HG02623 (cell line): Measurements from ENCODE around the gene AWAT2.

Experiments used
- ATAC-seq: cut with Tn5 transposase; IDR thresholded peaks from one replicate; pipeline ENCODE4 v1.9.1; 2021; ENCODE audit warnings: moderate library complexity; ENCODE audit not compliant: unreplicated experiment

The AWAT2 gene, protein sequence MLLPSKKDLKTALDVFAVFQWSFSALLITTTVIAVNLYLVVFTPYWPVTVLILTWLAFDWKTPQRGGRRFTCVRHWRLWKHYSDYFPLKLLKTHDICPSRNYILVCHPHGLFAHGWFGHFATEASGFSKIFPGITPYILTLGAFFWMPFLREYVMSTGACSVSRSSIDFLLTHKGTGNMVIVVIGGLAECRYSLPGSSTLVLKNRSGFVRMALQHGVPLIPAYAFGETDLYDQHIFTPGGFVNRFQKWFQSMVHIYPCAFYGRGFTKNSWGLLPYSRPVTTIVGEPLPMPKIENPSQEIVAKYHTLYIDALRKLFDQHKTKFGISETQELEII

DNA sequence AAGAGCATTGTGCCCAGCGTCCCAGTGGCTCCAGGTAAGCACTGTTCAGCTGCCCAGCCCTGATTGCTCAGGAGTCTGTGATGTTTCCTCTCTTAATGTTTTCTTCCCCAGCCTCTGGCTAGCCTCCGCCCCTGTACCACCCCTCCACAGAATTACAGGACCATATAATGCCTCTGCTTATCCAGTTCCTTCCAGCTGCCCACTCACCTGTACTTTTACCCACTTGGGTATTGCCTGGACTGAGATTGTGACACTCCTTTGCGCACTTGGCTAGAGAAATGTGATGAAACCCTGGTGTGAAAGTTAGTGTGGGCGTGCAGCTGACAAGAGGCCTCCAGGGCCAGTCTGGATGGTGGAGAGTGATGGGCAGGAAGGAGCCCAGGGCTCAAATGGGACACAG lies at the start of gene AWAT2:
Gene AWAT2 (minus strand): TSS at position 14 of the 400 bp plus-strand sequence. CDS start 6 bp downstream, at position 8.
- ATAC-seq = no peak

DNA sequence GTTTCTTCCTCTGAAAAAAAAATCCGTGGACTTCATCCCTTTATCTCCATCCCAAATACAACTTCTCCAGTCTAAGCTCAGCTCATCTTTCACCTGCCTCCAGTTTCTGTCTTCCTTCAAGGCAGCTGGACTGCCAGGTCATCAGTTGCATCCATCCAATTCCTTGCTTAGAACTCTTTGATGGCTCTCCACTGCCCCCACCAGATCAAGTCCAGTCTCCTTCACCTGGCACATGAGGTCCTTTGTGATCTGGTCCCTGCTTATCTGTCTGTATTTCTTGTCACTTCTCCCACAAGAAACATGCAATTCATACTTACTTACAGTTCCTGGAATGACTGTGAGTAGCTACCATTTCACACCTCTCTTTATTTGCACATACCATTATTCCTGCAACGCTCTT lies 46.3 kb upstream of the AWAT2 start:
- no peak for ATAC-seq

DNA sequence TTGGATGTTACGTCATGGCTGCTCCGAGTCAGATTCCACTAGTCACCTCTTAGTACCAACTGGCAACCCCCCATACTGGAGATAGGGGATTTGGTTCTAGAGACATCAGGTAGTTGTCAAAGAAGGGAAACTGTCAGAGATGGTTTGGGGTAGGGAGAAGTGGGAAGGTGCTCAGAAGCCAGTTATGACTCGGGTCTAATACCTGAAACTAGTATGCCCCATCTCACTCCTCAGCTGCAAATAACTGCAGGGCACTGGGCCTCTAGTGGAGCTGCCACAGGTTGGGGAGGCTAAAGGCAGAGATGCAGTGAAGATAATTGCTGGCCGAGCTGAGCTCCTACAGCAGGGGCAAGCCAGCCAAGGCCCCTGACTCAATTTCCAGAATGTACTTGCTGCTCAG lies 42.5 kb upstream of the AWAT2 start:
- ATAC-seq = peak; percentile 69

DNA sequence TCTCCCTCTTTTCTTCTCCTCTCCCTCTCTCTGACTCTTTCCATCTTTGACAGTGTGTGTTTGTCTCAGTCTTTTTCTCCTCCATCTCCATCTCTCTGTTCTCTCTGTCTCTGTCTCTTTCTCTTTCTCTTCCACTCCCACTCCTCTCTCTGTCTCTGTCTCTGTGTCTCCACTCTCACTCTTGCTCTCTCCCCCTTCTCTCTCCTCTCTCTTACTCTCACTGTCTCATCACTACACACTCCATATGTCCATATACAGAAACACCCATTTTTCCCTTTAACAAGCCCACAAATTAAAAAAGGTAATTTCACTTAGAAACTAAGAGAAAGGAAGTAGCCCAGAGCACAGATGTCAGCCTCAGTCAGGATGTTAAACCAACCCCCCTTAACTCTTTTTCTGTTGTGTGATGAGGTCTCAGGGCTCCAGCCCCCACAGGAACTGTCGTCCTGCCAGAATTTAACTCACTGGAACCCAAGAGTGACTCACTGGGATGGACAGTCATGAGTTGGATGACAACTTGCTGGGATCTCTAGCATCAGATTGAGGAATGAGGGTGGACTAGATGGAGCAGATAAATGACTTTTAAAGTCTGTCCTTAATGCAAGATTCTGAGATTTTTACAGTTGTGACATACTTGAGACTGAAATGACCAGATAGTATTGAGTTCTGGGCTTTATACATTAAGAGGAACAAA lies 40.0 kb upstream of the AWAT2 start:
- ATAC-seq = no peak

DNA sequence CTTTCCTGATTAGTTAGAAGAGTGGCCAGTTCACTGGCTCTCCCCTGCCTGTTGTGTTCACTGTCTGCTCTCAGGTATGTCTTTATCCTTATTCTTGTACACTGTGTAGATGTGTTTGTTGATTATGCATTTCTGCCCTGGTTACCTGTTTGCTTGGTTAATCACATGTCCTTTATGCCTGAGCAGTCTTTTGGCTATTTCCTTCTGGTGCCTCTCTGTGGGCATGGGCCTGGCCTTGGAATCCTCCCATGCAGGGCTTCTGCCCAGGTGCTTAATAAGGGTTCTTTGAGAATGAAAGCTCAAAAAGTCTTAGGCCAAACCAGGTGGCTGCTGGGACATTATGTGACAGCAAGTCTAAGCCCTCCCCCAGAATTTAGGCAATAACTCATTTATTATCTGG lies 39.0 kb upstream of the AWAT2 start:
- ATAC-seq = no peak

DNA sequence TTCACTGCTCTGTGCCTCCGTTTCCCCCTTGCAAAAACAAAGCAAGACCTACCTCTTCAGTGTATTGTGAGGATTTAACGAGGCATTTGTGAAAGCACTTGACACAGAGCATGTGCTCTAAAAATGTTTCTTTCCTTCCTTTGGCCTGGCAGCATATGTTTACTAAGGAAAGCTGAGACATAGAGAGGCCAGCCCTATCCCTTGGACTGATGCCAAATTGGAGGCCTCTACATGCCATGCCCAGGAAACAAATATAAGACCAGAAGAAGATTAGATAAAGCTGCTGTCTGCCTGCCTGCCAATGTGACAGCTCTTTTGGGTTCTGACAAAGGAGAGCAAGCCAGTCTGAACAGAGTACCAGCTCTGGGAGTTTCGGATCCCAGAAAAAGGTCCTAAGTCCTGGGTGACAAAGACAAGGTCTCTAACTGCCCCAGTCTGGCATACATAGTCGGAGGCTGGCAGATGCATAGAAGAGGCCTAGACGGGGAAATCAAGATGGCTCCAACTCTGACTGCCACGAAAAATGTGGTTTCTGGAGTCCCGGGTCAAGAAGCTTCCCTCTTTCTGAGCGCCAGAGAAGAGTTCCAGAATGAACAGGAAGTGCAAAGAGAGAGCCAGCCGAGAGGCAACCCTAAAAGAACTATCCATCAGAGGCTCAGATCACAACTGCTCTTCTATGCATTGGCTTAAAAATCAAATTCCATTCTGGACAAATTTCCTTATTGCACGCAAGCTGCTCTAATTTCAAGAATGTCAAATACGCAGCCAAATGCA lies 38.3 kb upstream of the AWAT2 start:
- ATAC-seq = no peak

DNA sequence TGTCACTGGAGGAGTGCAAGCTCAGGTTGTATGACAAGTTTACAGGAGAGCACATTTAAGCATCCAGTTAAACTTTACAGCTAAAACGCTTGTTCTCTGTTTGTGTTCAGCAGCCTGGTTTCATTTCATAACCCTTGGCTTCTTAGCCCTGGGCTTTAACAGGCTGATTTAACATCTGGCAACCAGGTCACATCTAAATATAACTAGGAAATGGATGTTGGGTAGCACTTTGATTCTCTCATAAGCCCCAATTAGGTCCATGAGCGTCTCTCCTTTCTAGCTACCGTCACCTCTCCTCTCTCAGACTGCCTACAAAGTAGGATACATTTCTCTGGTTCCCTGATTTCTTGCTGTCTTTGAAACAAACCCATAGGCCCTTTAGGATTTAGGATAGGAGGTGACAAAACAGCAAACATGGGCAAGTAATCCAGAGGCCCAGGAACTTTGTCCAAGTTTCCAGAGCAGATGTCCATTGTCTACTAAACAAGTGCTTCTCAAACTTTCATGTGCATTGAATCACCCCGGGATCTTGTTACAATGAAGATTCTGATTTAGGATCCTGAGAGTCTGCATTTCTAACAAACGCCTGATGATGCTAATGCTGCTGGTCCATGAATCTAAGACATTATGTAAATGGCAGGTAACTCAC lies 35.0 kb upstream of the AWAT2 start:
- no peak for ATAC-seq

DNA sequence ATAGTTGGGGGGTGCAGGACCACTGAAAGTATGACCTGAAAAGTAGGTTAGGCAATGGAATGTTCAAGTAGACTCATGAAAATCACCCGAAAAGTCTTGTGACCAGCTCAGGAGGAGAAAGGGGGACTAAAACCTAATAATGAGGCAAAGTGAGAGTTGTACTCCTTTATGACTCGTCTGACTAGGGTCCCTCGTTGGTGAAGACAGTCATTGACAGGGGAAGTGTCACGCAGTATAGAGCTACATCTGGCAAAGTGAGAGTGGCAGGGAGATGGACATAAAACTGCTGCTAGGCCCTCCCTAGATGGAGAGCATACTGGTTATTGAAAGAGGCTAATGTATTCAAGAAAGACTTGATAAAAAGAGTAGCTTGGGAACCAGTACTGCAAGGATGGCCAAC lies 33.0 kb upstream of the AWAT2 start:
- ATAC-seq = no peak

DNA sequence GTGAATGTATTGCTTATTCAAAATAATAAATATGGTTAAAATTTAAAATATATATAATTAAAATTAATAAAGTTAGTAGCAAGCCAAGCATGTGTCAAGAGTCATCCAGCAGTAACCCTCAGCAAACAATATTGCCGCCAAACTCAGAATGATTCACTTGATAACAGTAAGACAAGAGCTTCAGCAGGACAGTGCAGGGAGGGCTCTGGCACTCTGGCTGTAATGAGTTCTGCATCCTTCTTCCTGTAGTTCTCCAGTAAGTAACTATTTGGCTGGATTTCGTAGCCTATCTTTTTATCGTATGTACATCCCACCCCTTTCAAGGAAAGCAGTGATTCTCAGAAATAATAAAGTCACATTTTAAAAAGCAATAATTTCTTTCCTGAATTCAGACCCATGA lies 30.1 kb upstream of the AWAT2 start:
- no peak for ATAC-seq

DNA sequence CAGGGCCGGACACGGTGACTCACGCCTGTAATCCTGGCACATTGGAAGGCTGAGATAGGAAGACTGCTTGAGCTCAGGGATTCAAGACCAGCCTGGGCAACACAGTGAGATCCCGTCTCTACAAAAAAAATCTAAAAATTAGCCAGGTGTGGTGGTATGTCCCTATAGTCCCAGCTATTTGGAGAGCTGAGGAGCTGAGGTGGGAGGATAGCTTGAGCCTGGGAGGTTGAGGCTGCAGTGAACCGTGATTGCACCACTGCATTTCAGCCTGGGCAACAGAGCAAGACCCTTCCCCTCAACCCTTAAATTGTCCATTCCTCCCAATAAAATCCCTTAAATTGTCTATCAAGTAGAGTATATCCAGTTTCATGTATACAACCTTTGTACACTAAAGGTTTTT lies 29.6 kb upstream of the AWAT2 start:
- ATAC-seq = no peak

DNA sequence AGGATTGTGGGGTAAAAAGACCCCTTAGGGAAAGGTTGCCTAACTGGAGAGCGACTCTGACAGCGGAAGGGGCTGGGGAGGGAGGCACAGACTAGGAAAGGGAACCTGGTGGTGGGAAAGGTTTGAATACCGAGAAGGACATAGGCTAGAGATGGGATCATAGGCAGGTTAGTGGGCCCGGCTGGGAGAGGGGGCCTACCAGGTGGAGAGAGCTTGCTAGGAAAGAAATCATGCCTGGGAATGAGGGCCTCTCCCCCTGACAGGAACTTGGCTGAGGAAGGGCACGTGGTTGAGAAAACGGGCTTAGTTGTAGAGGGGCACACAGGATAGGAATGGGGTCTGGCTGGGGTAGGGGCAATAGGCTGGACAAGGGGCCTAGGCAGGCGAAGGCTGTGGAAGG lies 16.9 kb upstream of the AWAT2 start:
- ATAC-seq = no peak

DNA sequence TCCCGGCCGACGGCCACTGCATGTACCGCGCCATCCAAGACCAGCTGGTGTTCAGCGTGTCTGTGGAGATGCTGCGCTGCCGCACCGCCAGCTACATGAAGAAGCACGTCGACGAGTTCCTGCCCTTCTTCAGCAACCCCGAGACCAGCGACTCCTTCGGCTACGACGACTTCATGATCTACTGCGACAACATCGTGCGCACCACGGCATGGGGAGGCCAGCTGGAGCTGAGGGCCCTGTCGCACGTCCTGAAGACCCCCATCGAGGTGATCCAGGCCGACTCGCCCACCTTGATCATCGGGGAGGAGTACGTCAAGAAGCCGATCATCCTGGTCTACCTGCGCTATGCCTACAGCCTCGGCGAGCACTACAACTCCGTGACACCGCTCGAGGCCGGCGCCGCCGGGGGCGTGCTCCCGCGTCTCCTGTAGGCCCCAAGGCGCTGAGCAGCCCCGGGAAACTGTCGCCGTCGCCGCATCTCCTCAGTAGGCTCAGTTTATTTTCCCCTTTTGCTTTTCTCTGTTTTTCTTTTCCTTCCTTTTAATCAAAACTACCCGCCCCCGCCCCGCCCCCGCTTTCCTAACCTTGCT lies 13.3 kb upstream of the AWAT2 start:
- no peak for ATAC-seq

DNA sequence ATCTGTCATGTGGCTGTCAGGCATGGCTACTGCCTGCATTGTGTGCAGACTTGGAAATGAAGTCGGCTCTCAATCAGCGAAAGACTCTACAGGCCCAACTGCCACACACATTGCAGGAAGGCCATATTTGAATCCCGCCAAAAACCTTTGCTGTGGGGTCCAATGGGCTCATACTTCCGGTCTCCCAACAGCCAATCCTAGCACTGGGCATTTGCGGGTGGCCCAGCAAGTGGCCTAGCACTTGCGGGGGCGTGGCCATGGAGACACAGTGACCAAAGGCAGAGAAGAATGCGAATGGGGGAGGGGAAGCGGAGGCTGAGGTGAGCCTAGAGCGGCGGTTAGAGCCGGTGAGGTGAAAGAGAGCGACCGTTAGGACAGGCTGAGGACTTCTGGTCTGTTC lies 12.3 kb upstream of the AWAT2 start, which contains the start of gene OTUD6A:
Gene OTUD6A (plus strand): TSS at position 382 of the 400 bp plus-strand sequence. CDS start 68 bp downstream, outside the sequence.
- ATAC-seq = no peak

DNA sequence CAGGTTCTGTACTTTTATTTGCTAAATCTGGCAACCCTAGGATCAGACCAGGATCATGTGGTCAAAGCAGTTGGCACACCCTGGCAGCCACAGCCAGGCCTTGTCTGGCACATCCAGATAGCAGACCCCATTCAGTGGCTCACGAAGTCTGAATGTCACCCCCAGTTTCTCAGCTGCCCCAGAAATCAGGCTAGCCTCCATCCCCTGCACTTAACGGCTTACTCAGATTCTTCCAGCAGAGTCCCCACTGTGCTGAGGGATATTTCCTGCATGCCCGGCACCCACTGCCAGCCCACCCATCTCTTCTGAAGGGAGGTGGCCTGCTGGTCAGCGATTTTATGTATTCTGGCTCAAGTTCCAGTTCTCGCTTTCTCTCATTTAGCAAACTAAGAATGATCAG lies 4.7 kb upstream of the AWAT2 start:
- no peak for ATAC-seq

DNA sequence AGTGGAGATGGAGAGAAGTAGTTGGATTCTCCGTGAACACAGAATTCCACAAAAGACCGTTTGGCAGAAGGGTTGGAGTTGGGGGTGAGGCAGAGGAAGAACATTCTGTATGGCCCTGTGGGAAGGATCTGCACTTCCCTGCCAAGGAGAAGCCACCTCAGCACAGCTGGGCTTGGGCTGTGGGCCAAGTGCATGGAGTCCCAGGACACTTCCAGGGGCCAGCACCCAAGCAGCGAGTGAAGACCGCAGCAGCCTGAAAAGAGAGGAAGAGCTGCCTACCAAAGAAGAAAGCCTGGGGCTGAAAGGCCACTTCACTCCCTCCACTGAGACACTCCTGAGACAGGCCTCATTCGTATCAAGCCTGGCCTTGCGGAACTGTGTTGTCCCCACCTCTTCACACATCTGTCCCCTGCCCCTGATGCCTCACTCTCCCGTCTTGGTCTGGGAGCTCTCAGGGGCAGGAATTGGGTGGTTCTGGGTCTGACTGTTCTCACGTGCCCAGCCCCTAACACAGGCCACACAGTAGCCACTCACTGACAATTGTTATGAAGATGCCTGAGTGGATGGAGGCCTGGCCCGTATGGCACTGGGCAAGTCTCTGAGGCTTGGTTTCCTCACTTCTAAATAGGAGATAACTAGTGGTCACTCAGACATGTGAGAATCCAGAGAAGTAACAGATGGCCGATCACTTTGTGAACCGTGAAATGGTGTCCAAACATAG lies 3.3 kb upstream of the AWAT2 start:
- ATAC-seq = no peak

DNA sequence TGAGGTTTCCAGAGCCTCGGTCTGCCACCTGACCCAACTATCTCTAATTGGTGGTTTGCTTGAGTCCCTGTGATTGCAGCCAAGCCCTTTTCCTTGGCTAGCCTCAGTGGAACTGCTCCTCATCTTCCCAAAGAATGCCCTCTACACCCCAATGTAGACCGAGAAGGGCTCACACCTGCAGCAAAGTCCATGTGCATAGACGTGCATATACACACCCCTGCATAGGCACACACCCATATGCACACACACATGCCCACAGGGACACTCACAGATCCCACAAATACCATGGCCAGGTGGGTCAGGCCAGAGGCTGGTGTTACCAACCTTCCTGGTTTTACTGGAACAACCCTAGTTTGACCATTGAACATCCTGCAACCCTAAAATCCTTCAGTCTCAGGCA lies 332 bp downstream of the AWAT2 start:
- ATAC-seq = no peak

DNA sequence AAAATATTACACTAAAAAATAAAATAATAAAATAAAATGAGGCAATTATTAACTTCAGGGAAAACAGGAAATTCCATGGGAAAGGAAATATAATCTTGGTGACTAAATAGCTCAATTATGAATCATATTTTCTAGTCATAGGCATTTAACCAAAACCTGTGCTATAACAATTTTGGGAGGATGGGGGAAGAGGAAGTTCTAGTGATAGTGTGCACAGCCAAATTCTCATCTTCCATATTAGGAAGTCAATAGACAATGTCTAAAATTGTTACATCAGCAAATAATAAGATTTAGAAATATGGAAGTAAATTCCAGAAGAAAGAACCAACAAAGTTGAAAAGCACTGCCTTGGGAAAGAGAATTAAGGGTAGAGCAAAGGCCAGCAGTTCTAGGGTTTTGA lies 2.8 kb downstream of the AWAT2 start:
- no peak for ATAC-seq

DNA sequence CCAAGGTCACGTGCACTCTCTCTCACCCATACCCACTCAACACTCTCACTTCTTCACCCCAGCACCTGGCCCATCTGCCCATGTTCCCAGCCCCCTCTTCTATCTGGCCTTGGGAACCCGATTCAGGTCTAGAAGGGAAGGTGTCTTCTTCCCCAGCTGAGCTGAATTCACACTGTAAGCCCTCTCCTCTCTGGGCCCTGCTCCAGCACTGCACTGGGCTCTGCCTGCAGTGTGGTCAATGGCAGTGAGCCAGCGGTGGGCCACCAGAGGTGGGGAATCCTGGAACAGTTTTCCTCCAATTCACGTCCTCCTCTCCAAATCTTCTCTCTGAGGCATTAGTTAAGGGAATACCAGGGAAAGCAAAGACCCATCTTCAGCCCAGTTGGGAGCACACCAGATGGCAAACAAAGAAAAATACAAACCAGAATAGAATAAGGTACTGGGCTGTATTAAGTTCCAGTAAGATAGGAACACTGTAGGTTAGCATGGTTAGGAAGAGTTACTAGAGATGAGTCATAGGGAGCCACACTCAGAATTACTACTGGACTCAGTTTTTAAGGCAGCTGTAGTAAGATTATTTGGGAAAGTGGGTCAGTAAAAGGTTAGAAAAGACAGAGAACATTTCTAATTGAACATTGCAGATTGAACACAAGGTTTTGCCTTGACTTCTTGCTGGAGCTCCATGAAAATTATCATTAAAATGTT lies 5.0 kb downstream of the AWAT2 start:
- no peak for ATAC-seq

DNA sequence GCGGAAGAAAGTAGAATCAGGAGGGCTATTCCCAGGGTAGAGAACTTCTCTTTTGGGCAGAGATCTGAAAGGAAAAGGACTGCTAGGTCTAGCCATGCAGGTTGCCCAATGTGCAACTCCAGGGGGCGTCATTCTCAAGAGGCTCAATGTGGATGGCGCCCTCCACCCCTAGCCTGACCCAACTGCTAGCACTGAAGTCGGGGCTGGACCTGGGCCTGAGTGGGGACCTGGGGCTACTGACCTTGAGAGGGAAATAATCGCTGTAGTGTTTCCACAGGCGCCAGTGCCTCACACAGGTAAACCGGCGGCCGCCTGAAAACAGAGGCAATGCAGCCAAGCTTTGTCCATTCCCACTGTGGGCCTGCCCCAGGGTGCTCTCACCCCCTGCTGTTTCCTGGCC lies 6.1 kb downstream of the AWAT2 start:
- no peak for ATAC-seq
